ENCODE measurements around the gene RBM33.
"Not testable (repeated sequence)": the region's sequence is repeated elsewhere in the genome, so short reads cannot be mapped to it uniquely, and the experiment has no call there.

Gene RBM33

GRCh38 chr7:155683714-155684113 lies 39.3 kb downstream of the RBM33 start:
- DNase-seq, result no peak
- TF ChIP-seq CTCF (IDR thresholded peaks at IDR 0.05; ENCODE audit: low read depth, low read length, missing control alignments), result no peak
- in situ Hi-C loops (cut with HindIII; ENCODE audit: low pct_ligation_motif_present, low sequenced_read_pairs), result no loop called here
- Histone ChIP-seq H3K4me3 (ENCODE audit: low read depth, low read length) (no peak overlapping the region), H3K36me3 (replicated peaks) (peaks cover 13% of the 10 kb centered on the region), H3K27me3 (replicated peaks) (no peaks in the 10 kb centered on the region), H3K27ac (no peak overlapping the region)

- TF ChIP-seq CTCF (IDR thresholded peaks at IDR 0.05; ENCODE audit: low read depth, low read length, missing control alignments), result no peak
- Histone ChIP-seq H3K27me3 (replicated peaks) (no peaks in the 10 kb centered on the region), H3K4me3 (ENCODE audit: low read depth, low read length) (no peak overlapping the region), H3K36me3 (replicated peaks) (peaks cover 13% of the 10 kb centered on the region), H3K27ac (no peak overlapping the region)
- no peak for DNase-seq
- in situ Hi-C loops (cut with HindIII; ENCODE audit: low pct_ligation_motif_present, low sequenced_read_pairs), result no loop called here
These were observed 40.1 kb downstream of the RBM33 start for GRCh38 chr7:155684543-155684942.

GRCh38 chr7:155685070-155685790 lies 40.8 kb downstream of the RBM33 start:
- DNase-seq, result no peak
- in situ Hi-C loops (cut with HindIII; ENCODE audit: low pct_ligation_motif_present, low sequenced_read_pairs), result no loop called here
- H3K27me3 ChIP-seq (replicated peaks), result no peaks in the 10 kb centered on the region
- H3K27ac ChIP-seq, result no peak overlapping the region
- TF ChIP-seq CTCF (IDR thresholded peaks at IDR 0.05; ENCODE audit: low read depth, low read length, missing control alignments), result no peak
- peaks cover 13% of the 10 kb centered on the region for H3K36me3 ChIP-seq (replicated peaks)
- no peak overlapping the region for H3K4me3 ChIP-seq (ENCODE audit: low read depth, low read length)

GRCh38 chr7:155685791-155686160 lies 41.3 kb downstream of the RBM33 start:
- TF ChIP-seq CTCF (IDR thresholded peaks at IDR 0.05; ENCODE audit: low read depth, low read length, missing control alignments), result no peak
- peaks cover 10% of the 10 kb centered on the region for H3K36me3 ChIP-seq (replicated peaks)
- DNase-seq, result no peak
- no peaks in the 10 kb centered on the region for H3K27me3 ChIP-seq (replicated peaks)
- H3K4me3 ChIP-seq (ENCODE audit: low read depth, low read length), result no peak overlapping the region
- in situ Hi-C loops (cut with HindIII; ENCODE audit: low pct_ligation_motif_present, low sequenced_read_pairs), result no loop called here
- H3K27ac ChIP-seq, result no peak overlapping the region

GRCh38 chr7:155686620-155687324 lies 42.3 kb downstream of the RBM33 start:
- in situ Hi-C loops (cut with HindIII; ENCODE audit: low pct_ligation_motif_present, low sequenced_read_pairs); H3K36me3 ChIP-seq (replicated peaks); H3K27me3 ChIP-seq (replicated peaks); H3K4me3 ChIP-seq (ENCODE audit: low read depth, low read length); DNase-seq; H3K27ac ChIP-seq: not testable (repeated sequence)

GRCh38 chr7:155688237-155688636 lies 43.8 kb downstream of the RBM33 start:
- H3K27me3 ChIP-seq (replicated peaks); H3K4me3 ChIP-seq (ENCODE audit: low read depth, low read length); in situ Hi-C loops (cut with HindIII; ENCODE audit: low pct_ligation_motif_present, low sequenced_read_pairs); H3K36me3 ChIP-seq (replicated peaks); DNase-seq; H3K27ac ChIP-seq: not testable (repeated sequence)

- H3K27ac ChIP-seq; H3K27me3 ChIP-seq (replicated peaks); H3K36me3 ChIP-seq (replicated peaks); H3K4me3 ChIP-seq (ENCODE audit: low read depth, low read length); DNase-seq; in situ Hi-C loops (cut with HindIII; ENCODE audit: low pct_ligation_motif_present, low sequenced_read_pairs): not testable (repeated sequence)
These were observed 46.2 kb downstream of the RBM33 start for GRCh38 chr7:155690655-155691054.
